NCI-H2227 (cell line): ENCODE results near the gene BCAS3.
A peak's percentile ranks its signal among the peaks of the same experiment; 100 is the strongest.
"Not testable (repeated sequence)": the region's sequence is repeated elsewhere in the genome, so short reads cannot be mapped to it uniquely, and the experiment has no call there.

ENCODE experiments used
- DNase-seq: peaks from one replicate; lab custom pipeline; 2025; ENCODE audit not compliant: unreplicated experiment; lab: John Stamatoyannopoulos, UW

BCAS3 gene

DNA sequence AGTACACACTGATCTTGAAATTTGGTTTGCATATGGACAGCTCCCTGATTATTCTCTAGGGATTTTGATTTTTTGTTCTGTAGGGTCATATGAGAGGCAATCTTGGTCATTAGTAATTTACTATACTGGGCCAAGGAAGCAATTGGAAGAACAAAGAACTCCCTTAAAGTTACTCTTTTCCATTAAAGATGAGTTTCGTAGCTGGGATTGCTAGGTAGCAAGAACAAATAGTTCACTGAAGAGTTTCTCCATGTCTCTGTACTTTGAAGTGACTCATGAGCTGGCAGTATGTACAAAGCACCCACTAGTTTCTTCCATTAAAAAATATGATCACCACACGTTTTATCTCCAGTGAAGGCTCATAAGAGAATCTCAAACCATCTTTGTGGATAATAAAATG lies 6.2 kb upstream of the BCAS3 start:
- DNase-seq: no peak

GRCh38 chr17:60674637-60675036 lies 3.0 kb upstream of the BCAS3 start:
- not testable (repeated sequence) for DNase-seq

DNA sequence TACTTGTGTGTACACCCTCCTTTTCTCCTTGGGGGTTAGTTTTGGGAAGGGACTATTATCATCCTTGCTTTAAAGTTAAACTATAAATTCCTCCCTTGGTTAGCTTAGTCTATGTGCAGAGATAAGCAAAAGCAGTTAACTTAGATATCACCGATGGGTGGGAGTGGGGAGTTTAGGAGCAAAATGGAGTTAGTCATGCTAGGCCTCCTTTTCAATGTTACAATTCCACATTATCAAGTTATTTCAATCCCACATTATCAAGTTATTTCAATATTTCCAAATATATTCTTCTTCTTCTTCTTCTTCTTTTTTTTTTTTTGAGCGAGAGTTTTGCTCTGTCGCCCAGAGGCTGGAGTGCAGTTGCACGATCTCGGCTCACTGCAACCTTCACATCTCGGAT lies 1.7 kb upstream of the BCAS3 start:
- no peak for DNase-seq

DNA sequence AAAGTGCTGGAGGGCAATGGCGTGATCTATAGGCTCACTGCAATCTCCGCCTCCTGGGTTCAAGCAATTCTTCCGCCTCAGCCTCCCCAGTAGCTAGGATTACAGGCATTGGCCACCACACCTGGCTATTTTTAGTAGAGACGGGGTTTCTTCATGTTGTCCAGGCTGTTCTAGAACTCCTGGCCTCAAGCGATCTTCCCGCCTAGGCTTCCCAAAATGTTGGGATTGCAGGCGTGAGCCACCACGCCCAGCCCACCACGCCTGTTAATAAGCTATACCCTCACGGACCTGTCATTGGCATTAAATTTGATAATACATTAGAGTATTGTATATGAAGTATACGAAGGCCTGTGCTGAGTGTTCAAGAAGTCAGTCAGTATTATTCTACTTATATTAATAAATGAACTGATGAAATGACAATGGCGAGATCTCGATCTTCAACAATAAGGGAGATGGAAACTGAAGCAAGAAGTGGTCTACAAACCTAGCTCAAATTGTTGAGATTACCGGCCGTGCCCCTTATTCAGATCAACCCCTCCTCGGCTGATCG lies 818 bp upstream of the BCAS3 start:
- no peak for DNase-seq

- no peak for DNase-seq
Observed at GRCh38 chr17:60678118-60678444, 430 bp downstream of the BCAS3 start.

DNA sequence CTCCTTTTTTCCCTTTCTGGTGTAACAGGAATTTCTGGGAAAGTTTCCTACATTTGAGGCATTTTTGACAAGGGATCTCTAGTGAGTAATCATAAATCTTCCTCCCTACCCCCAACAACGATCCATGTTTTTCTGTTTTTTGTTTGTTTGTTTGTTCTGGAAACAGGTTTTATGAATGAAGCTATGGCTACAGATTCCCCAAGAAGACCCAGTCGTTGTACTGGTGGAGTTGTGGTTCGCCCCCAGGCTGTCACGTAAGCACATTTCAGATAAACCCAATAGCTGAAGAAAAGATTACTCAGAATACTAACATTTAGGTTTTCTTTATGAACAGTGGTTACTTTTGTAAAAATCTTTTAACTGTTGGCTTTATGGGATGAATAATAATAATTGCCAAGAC lies 1.6 kb downstream of the BCAS3 start:
- no peak for DNase-seq

DNA sequence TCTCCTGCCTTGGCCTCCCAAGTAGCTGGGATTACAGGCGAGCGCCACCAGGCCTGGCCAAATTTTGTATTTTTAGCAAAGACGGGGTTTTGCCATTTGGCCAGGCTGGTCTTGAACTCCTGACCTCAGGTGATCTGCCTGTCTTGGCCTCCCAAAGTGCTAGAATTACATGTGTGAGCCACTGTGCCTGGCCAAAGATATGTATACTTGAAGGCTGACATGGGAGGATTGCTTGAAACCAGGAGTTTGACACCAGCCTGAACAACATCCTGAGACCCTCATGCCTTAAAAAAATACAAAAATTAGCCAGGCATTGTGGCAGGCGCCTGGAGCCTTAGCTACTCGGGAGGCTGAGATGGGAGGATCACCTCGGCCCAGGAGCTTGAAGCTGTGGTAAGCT lies 3.1 kb downstream of the BCAS3 start:
- no peak for DNase-seq

- DNase-seq: no peak
Observed at GRCh38 chr17:60685437-60685836, 7.8 kb downstream of the BCAS3 start.

- DNase-seq: no peak
Observed at GRCh38 chr17:60695960-60696359, 18.3 kb downstream of the BCAS3 start.

DNA sequence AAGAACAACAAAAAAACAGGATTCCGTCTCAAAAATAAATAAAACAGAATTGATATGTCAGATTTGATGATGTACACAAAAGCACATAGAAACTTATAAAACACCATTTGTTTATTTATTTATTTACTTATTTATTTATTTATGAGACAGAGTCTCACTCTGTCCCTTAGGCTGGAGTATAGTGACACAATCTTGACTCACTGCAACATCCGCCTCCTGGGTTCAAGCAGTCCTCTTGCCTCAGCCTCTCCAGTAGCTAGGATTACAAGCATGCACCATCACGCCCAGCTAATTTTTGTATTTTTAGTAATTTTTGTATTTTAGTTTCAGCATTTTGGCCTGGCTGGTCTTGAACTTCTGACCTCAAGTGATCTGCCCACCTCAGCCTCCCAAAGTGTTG lies 21.4 kb downstream of the BCAS3 start:
- no peak for DNase-seq

GRCh38 chr17:60704170-60704569 lies 26.5 kb downstream of the BCAS3 start:
- no peak for DNase-seq

GRCh38 chr17:60712675-60713074 lies 35.0 kb downstream of the BCAS3 start:
- DNase-seq: no peak

GRCh38 chr17:60713608-60714007 lies 36.0 kb downstream of the BCAS3 start:
- DNase-seq: no peak

GRCh38 chr17:60716766-60717165 lies 39.1 kb downstream of the BCAS3 start:
- no peak for DNase-seq

- DNase-seq: no peak
Observed at GRCh38 chr17:60717814-60718213, 40.2 kb downstream of the BCAS3 start.

GRCh38 chr17:60720763-60721531 lies 43.3 kb downstream of the BCAS3 start:
- peak; percentile 70 for DNase-seq

GRCh38 chr17:60724647-60725046 lies 47.0 kb downstream of the BCAS3 start:
- DNase-seq: no peak

DNA sequence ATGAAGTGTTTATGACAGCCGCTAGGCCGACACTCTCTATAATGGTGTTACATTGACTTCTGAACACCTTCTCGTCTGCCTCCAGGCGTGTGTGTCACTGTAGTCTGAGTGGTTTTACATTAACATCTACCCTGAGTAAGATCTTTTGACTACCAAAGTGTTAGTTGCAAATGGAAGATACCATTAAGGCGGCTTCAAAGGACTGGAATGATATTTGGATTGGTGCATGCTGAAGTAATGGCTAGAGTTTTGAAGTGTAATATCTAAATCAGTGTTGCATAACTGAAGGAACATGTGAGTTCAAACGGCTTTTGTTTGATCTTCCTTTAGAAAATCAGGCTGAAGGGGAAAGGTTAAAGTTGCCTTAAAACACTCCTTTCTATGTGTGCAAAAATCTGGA lies 52.2 kb downstream of the BCAS3 start:
- no peak for DNase-seq

GRCh38 chr17:60730273-60730672 lies 52.6 kb downstream of the BCAS3 start:
- no peak for DNase-seq

DNA sequence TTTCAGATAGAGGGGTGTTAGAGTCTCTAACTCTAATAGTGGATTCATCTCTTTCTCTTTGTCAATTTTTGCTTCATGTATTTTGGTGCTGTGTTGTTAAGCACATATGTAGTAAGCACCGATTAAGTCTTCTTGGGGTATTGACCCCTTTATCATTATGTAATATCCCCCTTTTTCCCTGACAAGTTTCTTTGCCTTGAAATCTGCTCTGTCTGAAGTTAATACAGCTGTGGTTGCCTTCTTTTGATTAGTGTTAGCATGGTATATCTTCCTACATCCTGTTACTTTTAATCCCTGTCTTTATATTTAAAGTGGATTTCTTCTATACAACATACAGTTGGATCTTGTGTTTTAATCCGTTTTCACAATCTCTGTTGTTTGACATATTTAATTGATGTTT lies 60.6 kb downstream of the BCAS3 start:
- no peak for DNase-seq

DNA sequence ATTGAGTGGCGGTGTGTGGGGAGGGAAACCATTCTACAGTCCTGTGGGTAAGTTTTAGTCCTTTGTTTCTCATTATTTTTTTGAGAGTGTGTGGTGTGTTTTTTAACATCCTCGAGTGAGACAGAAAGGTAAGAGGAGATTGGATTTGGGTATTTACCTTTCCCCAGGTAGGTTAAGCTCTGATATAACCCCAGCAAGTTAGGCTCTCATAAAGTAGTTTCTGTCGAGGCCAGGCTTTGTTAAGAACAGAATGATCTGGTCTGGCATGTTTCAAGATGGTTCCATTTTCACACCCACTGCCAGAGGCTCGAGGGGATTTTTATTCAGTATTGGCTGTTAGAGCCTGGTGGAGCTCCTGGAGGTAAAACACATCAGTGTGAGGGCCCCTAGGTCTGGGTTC lies 62.9 kb downstream of the BCAS3 start:
- DNase-seq: no peak

DNA sequence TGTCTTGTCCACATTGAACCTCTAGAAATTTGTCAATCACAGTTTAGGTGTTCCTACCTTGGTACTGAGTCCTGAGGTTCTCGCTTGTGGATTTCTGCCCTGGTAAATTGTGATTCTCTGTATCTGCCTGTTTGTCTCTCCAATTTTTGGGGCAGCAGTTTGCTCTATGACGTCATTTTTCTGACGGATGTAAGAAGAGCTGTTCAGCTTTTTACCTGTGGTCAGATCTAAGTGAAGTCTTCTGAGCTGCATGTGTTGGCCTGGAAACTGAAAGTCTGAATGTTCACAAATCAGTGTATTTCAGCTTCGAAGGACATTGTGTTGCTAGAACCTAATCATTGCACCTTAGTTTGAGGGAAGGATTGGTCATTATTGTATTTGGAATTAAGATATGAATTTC lies 63.4 kb downstream of the BCAS3 start:
- DNase-seq: no peak

GRCh38 chr17:60743282-60743681 lies 65.6 kb downstream of the BCAS3 start:
- DNase-seq: no peak
